GM06990 (cell line): ENCODE results near the gene SACM1L.

Experiments
- DNase-seq: peaks from one replicate; pipeline ENCODE4 v3.0.0-alpha.2; 2011; ENCODE audit not compliant: insufficient read length; ENCODE audit errors: extremely low read depth
- H3K27me3 ChIP-seq: replicated peaks from 2 replicates; pipeline ENCODE4 v1.6.0; 2011; ENCODE audit warnings: low read length; ENCODE audit not compliant: control insufficient read depth, insufficient read depth
- H3K36me3 ChIP-seq: 2 replicates; pipeline ENCODE4 v1.5.1; 2011; ENCODE audit warnings: low read length; ENCODE audit not compliant: control insufficient read depth, insufficient read depth
- H3K4me3 ChIP-seq: replicated peaks from 2 replicates; pipeline ENCODE4 v1.5.1; 2011; ENCODE audit warnings: low read depth, mild to moderate bottlenecking, control low read depth, low read length
- TF ChIP-seq, protein P1 (sequence below): IDR thresholded peaks from 2 replicates; pipeline ENCODE4 v1.5.1; 2011; ENCODE audit warnings: low read length, control low read depth, mild to moderate bottlenecking, inconsistent platforms; ENCODE audit not compliant: insufficient read depth, poor library complexity, severe bottlenecking

SACM1L gene

DNA sequence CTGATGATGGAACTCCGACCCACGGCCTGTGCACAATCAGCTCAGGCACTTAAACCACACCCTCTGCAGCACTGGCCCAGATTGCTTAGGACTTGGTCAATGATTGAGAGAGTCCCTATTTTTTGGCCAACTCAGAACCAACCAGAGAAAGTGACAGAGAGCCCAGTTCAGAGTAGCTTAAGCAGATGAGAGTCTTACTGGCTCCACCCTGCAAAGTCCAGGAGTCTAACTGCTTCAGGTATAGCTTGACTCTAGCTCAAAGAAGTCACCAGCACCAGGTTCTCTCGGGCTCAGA, 87.1 kb downstream of the SACM1L start:
- DNase-seq = no peak
- TF ChIP-seq, protein P1, sequence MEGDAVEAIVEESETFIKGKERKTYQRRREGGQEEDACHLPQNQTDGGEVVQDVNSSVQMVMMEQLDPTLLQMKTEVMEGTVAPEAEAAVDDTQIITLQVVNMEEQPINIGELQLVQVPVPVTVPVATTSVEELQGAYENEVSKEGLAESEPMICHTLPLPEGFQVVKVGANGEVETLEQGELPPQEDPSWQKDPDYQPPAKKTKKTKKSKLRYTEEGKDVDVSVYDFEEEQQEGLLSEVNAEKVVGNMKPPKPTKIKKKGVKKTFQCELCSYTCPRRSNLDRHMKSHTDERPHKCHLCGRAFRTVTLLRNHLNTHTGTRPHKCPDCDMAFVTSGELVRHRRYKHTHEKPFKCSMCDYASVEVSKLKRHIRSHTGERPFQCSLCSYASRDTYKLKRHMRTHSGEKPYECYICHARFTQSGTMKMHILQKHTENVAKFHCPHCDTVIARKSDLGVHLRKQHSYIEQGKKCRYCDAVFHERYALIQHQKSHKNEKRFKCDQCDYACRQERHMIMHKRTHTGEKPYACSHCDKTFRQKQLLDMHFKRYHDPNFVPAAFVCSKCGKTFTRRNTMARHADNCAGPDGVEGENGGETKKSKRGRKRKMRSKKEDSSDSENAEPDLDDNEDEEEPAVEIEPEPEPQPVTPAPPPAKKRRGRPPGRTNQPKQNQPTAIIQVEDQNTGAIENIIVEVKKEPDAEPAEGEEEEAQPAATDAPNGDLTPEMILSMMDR = no peak
- no peaks in the 10 kb centered on the region; the same call in none of the 2 replicates for H3K27me3 ChIP-seq
- no peak overlapping the region for H3K4me3 ChIP-seq
- H3K36me3 ChIP-seq = no peaks in the 10 kb centered on the region

DNA sequence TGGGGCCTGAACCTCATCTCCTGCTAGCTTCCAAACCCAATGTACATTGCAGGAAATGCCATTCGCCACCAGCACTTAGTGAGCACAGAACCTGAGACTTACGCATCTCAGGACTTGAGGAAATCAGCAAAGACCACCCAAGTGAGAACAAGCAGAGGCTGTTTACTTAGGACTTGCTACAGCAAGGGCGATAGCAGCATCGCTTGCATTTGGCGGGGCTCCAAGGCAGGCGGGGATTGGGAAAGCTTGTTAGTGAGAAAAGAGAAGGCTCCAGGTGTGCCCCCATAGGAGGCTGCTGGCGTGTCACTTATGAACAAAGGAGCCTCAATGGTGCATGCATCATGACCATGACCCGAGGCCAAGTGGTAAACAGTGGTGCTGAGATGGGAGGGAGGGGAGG, 87.4 kb downstream of the SACM1L start:
- no peaks in the 10 kb centered on the region; the same call in none of the 2 replicates for H3K27me3 ChIP-seq
- DNase-seq = no peak
- TF ChIP-seq, protein P1 = no peak

DNA sequence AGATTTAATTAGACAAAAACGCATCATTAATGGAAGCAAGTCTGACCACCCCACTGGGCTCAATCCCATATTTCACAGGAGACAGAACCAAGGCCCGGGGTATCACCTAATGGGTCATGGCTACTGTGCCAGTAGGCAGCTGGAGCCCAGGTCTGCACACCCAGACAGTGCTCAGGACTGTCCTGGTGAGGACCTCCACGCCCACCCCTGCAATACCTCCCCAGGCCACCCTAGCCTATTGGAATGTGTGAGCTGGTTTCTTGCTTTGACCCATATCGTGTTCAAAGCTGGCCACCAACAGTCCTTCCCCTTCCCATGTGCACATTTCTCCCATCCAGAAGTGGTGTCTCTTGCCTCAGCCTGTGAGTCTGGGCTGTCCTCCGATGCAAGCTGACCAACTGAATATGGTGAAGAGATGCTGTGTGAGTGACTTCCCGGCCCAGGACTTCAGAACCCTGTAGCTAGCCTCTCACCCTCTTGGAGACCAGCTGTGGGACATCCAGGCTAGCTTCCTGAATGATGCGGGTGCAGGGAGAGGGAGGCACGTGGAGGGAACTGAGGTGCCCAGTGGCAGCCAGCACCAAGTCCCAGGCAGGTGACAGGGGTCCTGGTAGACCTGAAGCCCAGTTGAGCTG, 88.0 kb downstream of the SACM1L start:
- DNase-seq = no peak
- Histone ChIP-seq H3K36me3 (no peaks in the 10 kb centered on the region), H3K27me3 (peaks cover 1% of the 10 kb centered on the region), H3K4me3 (no peak overlapping the region)
- TF ChIP-seq, protein P1 = no peak

More for the DNA sequence above, 87.4 kb downstream of the SACM1L start:
- H3K36me3 ChIP-seq = no peaks in the 10 kb centered on the region
- no peak overlapping the region for H3K4me3 ChIP-seq

DNA sequence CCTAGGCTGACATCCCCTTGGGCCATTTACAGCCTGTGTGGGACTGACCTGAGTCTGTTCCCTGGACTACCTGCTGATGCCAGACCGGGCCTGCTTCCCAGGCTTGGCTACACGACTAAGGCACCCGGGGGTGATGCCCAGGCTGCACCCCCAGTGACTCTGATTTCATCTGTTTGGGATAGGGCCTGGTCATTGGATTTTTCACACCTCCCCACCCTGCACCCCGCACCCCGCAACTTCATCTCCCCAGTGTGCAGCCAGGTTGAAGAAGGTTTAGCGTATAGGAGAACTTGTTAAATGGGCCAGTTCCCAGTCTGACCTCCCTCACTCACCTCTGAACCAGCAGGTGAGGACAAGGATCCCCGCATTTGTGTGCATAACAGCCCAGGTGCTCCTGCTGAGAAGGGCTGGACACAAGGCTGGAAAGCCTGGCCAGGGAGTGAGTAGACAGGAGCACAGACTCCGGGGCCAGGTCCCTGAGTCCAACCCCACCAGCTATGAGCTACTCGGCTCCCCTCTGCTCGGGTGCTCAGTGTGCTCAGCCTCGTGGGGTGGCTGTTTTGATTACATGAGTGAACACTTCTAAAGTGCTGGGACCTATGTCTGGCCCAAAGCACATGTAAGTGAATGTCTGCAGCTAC, 88.7 kb downstream of the SACM1L start:
- DNase-seq = no peak
- TF ChIP-seq, protein P1 = no peak
- Histone ChIP-seq H3K4me3 (no peak overlapping the region), H3K27me3 (peaks cover 1% of the 10 kb centered on the region), H3K36me3 (no peaks in the 10 kb centered on the region)

DNA sequence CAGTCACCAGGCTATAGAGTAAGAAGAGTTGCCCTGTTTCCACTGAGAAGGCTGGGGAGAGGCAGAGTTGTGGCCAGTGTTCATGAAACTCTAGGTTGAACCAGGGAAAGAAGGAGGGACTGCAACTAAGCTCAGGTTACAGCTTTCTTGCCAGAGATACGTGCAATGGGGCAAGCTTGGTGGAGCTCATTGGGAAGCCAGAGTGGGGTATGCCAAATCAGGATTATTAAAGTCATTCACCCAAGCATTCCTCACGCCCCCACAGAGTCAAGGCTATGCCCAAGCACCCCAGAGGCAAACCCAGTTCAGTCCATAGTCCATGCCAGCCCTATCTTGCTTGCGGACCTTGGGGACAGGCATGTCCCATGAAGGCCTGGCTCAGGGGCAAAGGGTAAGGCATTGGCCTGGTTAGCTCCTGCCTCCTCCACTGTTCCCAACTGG, 89.6 kb downstream of the SACM1L start:
- TF ChIP-seq, protein P1 = no peak
- peaks cover 1% of the 10 kb centered on the region for H3K27me3 ChIP-seq
- DNase-seq = no peak
- no peaks in the 10 kb centered on the region for H3K36me3 ChIP-seq
- no peak overlapping the region for H3K4me3 ChIP-seq
